Measurements from ENCODE around the gene NPAS4. TPM values are rescaled to one million over a fixed set of nuclear protein-coding genes. Genes with fewer than 3 reads are reported as not detected.

NPAS4 gene
- not detected for total RNA-seq

DNA sequence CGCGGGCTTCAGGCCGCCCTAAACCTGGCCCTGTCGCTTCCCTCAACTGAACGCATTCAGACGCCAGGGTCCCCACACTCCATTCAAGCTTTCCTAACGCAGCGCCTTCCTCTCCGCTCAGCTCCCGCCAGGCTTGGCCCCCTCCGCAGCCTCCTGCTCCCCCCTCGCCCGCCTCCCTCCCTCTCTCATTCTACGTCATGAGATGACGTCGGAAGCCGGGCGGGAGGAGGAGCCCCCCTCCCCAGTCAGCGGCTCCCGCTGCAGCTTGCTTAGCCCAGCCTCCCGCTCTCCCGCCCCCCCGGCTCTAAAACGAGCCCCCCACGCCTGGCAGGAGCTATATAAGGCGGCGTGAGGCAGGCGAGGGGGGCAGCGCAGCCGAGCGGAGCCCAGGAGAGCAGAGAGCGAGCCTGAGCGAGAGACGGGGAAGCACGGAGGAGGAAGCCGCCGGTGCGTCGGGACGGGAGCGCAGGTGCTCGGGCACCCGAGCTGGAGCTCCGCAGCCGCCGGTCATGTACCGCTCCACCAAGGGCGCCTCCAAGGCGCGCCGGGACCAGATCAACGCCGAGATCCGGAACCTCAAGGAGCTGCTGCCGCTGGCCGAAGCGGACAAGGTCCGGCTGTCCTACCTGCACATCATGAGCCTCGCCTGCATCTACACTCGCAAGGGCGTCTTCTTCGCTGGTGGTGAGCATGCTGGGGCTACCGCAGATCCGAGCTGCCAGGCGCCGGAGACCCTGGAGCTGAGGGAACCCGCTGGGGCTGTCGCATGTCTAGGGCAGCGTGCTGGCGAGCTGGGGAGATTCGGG lies at the start of gene NPAS4:
TSS of gene NPAS4 (plus strand) at position 365 of the 806 bp plus-strand sequence. CDS start at position 510, 145 bp downstream.
- TF ChIP-seq, protein P1, sequence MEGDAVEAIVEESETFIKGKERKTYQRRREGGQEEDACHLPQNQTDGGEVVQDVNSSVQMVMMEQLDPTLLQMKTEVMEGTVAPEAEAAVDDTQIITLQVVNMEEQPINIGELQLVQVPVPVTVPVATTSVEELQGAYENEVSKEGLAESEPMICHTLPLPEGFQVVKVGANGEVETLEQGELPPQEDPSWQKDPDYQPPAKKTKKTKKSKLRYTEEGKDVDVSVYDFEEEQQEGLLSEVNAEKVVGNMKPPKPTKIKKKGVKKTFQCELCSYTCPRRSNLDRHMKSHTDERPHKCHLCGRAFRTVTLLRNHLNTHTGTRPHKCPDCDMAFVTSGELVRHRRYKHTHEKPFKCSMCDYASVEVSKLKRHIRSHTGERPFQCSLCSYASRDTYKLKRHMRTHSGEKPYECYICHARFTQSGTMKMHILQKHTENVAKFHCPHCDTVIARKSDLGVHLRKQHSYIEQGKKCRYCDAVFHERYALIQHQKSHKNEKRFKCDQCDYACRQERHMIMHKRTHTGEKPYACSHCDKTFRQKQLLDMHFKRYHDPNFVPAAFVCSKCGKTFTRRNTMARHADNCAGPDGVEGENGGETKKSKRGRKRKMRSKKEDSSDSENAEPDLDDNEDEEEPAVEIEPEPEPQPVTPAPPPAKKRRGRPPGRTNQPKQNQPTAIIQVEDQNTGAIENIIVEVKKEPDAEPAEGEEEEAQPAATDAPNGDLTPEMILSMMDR (IDR thresholded peaks at IDR 0.05; ENCODE audit: low read depth), result no peak

DNA sequence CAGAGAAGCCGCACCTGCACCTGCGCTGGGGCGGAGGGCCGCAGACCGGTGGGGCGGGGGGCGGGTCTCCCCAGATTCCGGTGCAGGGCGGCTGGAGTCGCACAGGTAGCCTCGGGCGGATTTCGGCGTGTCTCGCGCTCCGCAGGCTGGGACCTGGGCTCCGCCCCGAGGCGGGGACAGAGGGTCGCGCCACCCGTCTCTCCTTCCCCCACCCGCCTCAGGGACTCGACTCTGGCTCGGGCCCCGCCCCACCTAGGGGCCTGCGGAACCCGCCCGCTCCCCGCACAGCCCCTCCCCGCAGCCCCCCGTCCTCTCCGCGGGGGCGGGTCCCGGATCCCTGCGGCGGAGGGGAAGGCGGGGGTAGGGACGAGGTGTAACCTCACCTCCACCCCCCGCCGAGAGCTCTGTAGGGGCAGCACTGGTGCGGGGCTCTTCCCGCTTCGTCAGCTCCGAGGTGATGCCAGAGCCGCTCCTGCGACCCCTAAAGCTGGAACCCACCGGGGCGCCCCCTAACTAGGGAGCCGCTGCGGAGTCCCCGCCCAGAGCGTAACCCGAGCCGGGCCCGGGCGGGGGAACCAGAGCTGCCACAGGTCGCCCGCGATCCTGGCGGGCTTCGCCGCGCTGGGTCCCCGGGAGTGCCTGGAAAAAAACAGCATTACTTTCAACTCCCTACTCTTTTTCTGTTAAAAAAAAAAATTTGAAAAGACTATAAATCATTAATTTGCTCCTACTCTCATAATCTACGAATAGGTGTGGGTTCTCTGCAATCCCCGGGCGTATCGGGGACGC lies 49.0 kb upstream of the NPAS4 start, which contains the start of gene SLC29A2:
TSS of gene SLC29A2 (minus strand) at position 134 of the 789 bp plus-strand sequence. CDS start 169 bp downstream, outside the sequence.
- TF ChIP-seq, protein P1 (IDR thresholded peaks at IDR 0.05; ENCODE audit: low read depth), result no peak

DNA sequence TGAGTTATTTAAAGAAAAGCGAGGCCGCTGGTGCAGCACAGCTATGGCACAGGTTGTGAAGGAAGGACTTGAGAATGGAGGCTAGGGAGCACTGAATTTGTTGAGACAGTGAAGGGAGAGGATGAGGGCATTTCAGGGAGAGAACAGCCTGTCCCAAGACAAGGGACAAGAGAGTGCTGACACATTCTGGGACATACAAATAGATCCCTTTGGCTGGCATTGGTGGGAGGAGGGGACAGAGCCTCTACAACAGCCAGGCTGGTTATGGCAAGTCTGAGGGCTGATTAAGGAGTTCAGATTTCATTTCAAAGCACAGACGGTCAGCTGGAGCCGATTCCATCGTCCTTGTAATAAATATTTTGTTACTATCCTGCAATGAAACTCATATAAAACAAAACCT lies 47.6 kb upstream of the NPAS4 start:
- TF ChIP-seq, protein P1 (IDR thresholded peaks at IDR 0.05; ENCODE audit: low read depth), result no peak

DNA sequence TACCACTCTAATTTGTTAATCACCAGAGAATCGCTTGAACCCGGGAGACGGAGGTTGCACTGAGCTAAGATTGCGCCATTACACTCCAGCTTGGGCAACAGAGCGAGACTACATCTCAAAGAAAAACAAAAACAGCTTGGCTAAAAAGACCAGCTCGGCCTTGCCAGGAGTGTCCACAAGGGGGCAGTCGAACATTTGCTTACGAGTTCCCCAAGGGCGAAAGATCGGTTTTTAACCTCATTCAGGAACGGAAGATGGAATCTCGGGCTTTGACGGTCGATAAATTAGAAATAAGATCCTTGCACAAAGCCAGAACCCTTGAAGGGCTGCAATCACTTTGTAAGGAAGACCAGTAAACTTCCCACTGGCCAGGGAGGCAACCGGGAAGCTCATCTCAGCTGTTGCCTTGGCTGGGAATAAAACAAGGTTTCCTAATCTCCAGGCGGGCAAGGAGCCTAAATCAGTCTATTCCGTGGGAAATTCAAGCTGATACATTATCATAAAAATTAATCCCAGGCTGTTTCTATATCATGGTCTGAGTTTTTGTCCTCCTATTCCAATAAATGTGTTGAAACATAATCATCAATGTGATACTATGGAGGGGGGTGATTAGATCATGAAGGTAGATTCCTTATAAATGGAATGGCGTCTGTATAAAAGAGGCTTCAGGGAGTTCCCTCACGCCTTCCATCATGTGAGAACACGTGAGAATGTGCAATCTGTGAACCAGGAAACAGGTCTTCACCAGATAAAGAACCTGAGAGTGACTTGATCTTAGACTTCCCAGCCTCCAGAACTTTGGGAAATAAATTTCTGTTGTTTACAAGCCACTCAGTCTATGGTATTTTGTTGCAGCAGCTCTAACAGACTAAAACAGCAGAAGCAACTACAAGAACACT lies 34.4 kb upstream of the NPAS4 start:
- TF ChIP-seq, protein P1 (IDR thresholded peaks at IDR 0.05; ENCODE audit: low read depth), result no peak

DNA sequence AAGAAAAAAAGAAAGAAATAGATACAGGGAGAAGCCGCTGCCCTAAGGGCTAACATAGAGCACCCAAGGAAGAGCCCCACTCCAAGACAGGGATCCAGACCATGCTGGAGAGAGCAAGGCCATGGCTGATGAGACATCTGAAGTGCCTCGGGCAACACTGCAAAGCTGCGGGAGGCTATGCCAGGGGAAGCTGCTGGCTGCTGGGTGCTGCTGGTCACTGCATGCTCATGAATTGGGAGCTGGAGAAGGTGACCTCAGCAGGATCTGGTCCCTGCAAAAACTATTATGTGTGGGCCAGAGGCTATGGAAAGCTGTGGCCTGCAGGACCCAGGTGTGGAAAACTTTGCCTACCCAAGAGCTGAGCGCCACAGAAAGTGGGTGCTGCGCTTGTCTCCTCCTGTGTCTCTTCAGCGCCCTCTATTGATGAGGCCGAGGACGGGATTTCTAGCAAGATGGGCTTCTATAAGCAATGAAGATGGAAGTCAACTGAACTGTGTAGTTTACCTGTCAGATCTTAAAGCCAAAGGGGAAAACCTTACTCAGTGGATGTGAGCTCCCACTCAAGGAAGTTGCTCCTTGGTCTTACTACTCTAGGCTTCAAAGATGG lies 32.0 kb upstream of the NPAS4 start:
- TF ChIP-seq, protein P1 (IDR thresholded peaks at IDR 0.05; ENCODE audit: low read depth), result no peak

DNA sequence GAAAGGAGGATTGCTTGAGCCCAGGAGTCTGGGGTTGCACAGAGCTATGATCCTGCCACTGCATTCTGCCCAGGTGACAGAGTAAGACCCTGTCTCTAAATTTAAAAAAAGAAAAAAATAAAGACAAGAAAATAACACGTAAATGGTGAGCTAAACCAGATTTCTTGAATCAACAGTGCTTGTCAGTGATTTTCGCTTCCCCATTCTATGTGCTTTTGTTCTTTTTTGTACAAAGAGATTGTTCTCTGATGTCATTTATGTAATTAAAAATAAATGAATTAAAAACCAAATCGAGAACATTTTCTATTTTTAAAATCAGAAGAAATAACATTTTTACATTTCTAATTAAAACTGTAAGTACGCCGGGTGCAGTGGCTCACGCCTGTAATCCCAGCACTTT lies 29.5 kb upstream of the NPAS4 start:
- TF ChIP-seq, protein P1 (IDR thresholded peaks at IDR 0.05; ENCODE audit: low read depth), result no peak
